ENCODE results near the gene SLC8A1.

SLC8A1 gene

GRCh38 chr2:40115894-40116293 lies 336.0 kb downstream of the SLC8A1 start:
- Histone ChIP-seq H3K4me3 (no peak overlapping the region), H3K27ac (no peak overlapping the region)
- no peak for DNase-seq (ENCODE audit: low spot score)
- no peak for TF ChIP-seq CTCF (IDR thresholded peaks at IDR 0.05)

DNA sequence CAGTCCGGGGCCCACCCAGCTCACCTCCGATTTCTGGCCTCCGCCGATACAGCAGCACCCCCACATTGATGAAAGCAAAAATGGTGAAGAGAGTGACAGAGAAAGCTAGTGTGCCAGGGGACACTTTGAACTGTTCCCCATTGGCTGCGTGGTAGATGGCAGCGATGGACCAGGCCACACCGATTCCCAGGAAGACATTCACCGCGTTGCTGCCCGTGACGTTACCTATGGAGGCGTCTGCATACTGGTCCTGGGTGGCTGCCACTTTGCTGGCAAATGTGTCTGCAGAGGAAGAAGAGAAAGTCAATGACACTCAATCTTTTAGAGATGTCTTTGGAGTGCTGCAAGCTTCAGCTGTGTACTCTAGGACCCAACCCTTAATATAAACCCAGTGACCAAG lies 336.5 kb downstream of the SLC8A1 start:
- Histone ChIP-seq H3K4me3 (no peak overlapping the region), H3K27ac (no peak overlapping the region)
- no peak for TF ChIP-seq CTCF (IDR thresholded peaks at IDR 0.05)
- DNase-seq (ENCODE audit: low spot score), result no peak

DNA sequence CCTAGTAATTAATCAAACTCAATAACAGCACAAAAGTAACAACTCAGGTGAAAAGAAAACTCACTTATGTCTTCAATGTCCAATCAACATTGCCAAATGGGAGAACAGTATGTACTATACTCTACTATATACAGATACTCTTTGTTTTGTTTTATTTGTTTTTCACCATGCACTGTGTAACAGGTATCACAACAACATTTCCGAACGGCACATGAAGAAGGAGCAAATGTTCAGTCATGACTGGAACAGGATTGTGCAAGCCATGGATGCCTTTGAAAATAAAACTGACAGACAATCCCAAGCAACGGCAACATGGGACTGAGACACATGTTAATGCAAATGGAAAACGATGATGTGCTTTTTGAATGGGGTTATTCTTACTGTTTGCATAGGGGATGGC lies 337.9 kb downstream of the SLC8A1 start:
- DNase-seq (ENCODE audit: low spot score), result no peak
- H3K4me3 ChIP-seq, result no peak overlapping the region
- no peak for TF ChIP-seq CTCF (IDR thresholded peaks at IDR 0.05)
- H3K27ac ChIP-seq, result no peak overlapping the region

DNA sequence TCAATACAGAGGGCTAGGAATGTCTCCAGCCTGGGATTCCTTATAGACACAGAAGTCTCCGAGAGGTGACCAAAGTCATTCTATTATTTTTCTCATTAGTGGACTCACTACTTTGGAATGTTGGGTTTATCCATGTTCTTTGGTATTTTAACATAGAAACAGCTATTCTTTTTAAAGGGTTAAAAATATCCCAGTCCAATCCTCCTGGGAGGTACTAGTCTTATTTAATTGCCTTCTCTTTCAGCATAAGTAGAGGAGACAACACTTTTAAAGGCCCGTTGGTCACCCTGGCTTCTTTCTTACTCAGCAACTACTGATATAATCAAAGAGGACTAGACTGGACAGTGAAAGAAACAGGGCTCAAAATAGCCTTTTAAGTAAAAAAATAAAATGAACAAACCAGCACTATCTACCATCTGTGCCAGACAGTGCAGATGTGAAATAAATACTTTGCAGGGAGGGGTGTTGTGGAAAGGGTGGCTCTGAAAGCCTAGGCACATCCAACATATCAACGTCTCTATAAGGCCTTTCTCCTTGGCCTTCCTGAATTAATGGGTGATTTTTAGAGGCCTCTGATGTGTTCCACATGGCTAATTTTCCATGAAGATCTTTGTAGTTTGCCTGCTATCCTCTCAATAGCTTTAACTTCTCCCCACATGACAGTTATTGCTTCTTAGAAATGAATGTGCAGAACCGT lies 338.5 kb downstream of the SLC8A1 start:
- H3K27ac ChIP-seq, result no peak overlapping the region
- TF ChIP-seq CTCF (IDR thresholded peaks at IDR 0.05), result no peak
- DNase-seq (ENCODE audit: low spot score), result no peak
- H3K4me3 ChIP-seq, result no peak overlapping the region

DNA sequence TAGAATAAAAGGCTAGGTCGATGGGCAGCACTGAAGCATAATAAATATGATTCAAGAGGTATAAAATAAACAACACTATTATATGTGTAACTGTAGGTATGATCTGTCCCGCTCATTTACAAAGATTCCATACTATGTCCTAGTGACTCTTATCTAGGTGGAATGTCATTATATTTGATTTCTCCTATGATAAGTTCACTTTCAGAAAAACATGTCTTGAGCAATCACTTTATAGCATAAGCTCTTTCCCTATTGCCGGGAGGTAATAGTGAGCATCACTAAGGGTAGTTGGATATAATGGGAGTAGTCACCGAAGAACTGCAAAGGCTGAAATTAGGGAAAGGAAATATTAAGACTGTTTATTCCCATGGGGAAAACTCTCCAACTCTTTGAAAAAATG lies 342.5 kb downstream of the SLC8A1 start:
- DNase-seq (ENCODE audit: low spot score), result no peak
- no peak overlapping the region for H3K27ac ChIP-seq
- no peak overlapping the region for H3K4me3 ChIP-seq
- no peak for TF ChIP-seq CTCF (IDR thresholded peaks at IDR 0.05)

- no peak for DNase-seq (ENCODE audit: low spot score)
- no peak for TF ChIP-seq CTCF (IDR thresholded peaks at IDR 0.05)
- Histone ChIP-seq H3K27ac (no peak overlapping the region), H3K4me3 (no peak overlapping the region)
Observed at GRCh38 chr2:40108851-40109250, 343.0 kb downstream of the SLC8A1 start.

- Histone ChIP-seq H3K27ac (no peak overlapping the region), H3K4me3 (no peak overlapping the region)
- no peak for TF ChIP-seq CTCF (IDR thresholded peaks at IDR 0.05)
- no peak for DNase-seq (ENCODE audit: low spot score)
Observed at GRCh38 chr2:40106061-40106460, 345.8 kb downstream of the SLC8A1 start.

Data from coronary artery (tissue), 2 donors.